GM12878 (cell line): ENCODE data around the gene ABCC2. TPM values are rescaled to one million over a fixed set of nuclear protein-coding genes. Genes with fewer than 3 reads are reported as not detected.

Source experiments
- ATAC-seq: fragments of 200-7000 bp; cut with Tn5 transposase; 3 replicates; pipeline ENCODE4 v1.9.1; 2020; ENCODE audit warnings: mild to moderate bottlenecking, moderate library complexity
- BruUV-seq: library from RNA; stranded (reverse); fragments of 400-500 nt; replicated peaks from 2 replicates; lab custom pipeline; 2021; lab: Mats Ljungman, UMichigan
- CTCF ChIA-PET: fragments of 300-600 bp; sonication (Branson Sonifier 250); formaldehyde crosslinking; extraction: SDS; loops from one replicate; lab custom pipeline; 2021; ENCODE audit warnings: inconsistent platforms; lab: Yijun Ruan, JAX
- POLR2A ChIA-PET: fragments of 350-600 bp; formaldehyde crosslinking; extraction: SDS; loops from one replicate; lab custom pipeline; 2021; ENCODE audit warnings: inconsistent platforms; lab: Charles Lee
- RAD21 ChIA-PET: fragments of 300-600 bp; sonication (Branson Sonifier 250); formaldehyde crosslinking; loops from one replicate; lab custom pipeline; 2023; ENCODE audit warnings: antibody characterized with exemption; ENCODE audit not compliant: unreplicated experiment; lab: Charles Lee
- SMC1A ChIA-PET: fragments of 300-600 bp; sonication (Branson Sonifier 250); formaldehyde crosslinking; loops from one replicate; lab custom pipeline; 2023; ENCODE audit not compliant: unreplicated experiment, uncharacterized antibody; lab: Charles Lee
- DNase-seq: peaks from one replicate; pipeline ENCODE4 v3.0.0-alpha.2; 2011; ENCODE audit warnings: low read depth, low spot score
- FAIRE-seq: peaks from 3 replicates; lab custom pipeline; 2011; peaks lifted over from hg19 to GRCh38; lab: Jason Lieb, UNC
- H2AFZ ChIP-seq: 2 replicates; pipeline ENCODE4 v1.6.0; 2011; ENCODE audit warnings: low read depth, low read length, control low read depth; ENCODE audit not compliant: control insufficient read depth
- H3K27ac ChIP-seq: 2 replicates; pipeline ENCODE4 v1.5.1; 2011; ENCODE audit warnings: control low read depth; ENCODE audit not compliant: control insufficient read depth, insufficient read depth
- H3K27me3 ChIP-seq, 2 experiments: replicated peaks in 1 of 2; 2 replicates each; pipeline versions ENCODE4 v1.6.0 to v1.6.1; 2011; ENCODE audit warnings: low read length in 1 of 2; ENCODE audit not compliant: control insufficient read depth in 2 of 2, insufficient read depth in 2 of 2
- H3K36me3 ChIP-seq, 2 experiments: 2 replicates each; pipeline ENCODE4 v1.5.1; 2011; ENCODE audit warnings: low read length in 1 of 2; ENCODE audit not compliant: control insufficient read depth in 2 of 2, insufficient read depth in 2 of 2
- H3K4me1 ChIP-seq: 2 replicates; pipeline ENCODE4 v1.6.1; 2011; ENCODE audit warnings: mild to moderate bottlenecking, low read length, moderate library complexity, mixed read lengths; ENCODE audit not compliant: control insufficient read depth, insufficient read depth
- H3K4me2 ChIP-seq: 2 replicates; pipeline ENCODE4 v1.6.0; 2011; ENCODE audit warnings: control low read depth; ENCODE audit not compliant: control insufficient read depth, insufficient read depth
- H3K4me3 ChIP-seq: fragments of 200-600 bp; sonication (generic); 2 replicates; pipeline ENCODE4 v1.5.1; 2016
- H3K79me2 ChIP-seq: 2 replicates; pipeline ENCODE4 v1.6.0; 2011; ENCODE audit warnings: low read length; ENCODE audit not compliant: control insufficient read depth, insufficient read depth
- H3K9ac ChIP-seq: 2 replicates; pipeline ENCODE4 v1.8.0; 2011; ENCODE audit warnings: low read length, control low read depth, mixed read lengths; ENCODE audit not compliant: control insufficient read depth, insufficient read depth
- H3K9me3 ChIP-seq: replicated peaks from 3 replicates; pipeline ENCODE4 v1.5.1; 2011; ENCODE audit warnings: mild to moderate bottlenecking, low read length; ENCODE audit not compliant: control insufficient read depth, insufficient read depth
- H4K20me1 ChIP-seq: 2 replicates; pipeline ENCODE4 v1.6.0; 2011; ENCODE audit not compliant: control insufficient read depth, insufficient read depth
- CUX1 ChIP-seq: IDR thresholded peaks from 2 replicates; pipeline ENCODE4 v1.6.1; 2012; ENCODE audit warnings: improper control_type of control experiment, low read depth, low read length; ENCODE audit not compliant: insufficient replicate concordance
- HCFC1 ChIP-seq: fragments of 150-350 bp; IDR thresholded peaks from 2 replicates; pipeline ENCODE4 v1.6.1; 2014; ENCODE audit warnings: low read length
- HDAC2 ChIP-seq: fragments of 200-600 bp; sonication (generic); IDR thresholded peaks from 2 replicates; pipeline ENCODE4 v1.6.1; 2017
- LARP7 ChIP-seq: fragments of 450-650 bp; IDR thresholded peaks from 2 replicates; pipeline ENCODE4 v1.6.1; 2017; ENCODE audit warnings: mild to moderate bottlenecking
- NBN ChIP-seq: fragments of 450-650 bp; IDR thresholded peaks from 2 replicates; pipeline ENCODE4 v1.6.1; 2016
- NFIC ChIP-seq: IDR thresholded peaks from 2 replicates; pipeline ENCODE4 v1.6.1; 2012; ENCODE audit warnings: low read depth, mild to moderate bottlenecking, inconsistent platforms, low read length, moderate library complexity
- PAX5 ChIP-seq: IDR thresholded peaks from 2 replicates; pipeline ENCODE4 v1.6.1; 2011; ENCODE audit warnings: low read depth, low read length, borderline replicate concordance
- PML ChIP-seq: IDR thresholded peaks from 2 replicates; pipeline ENCODE4 v1.6.1; 2012; ENCODE audit warnings: low read length, inconsistent platforms
- PRDM15 ChIP-seq: fragments of 450-650 bp; formaldehyde crosslinking; IDR thresholded peaks from 2 replicates; pipeline ENCODE4 v1.4.0; 2020; ENCODE audit warnings: mild to moderate bottlenecking, moderate library complexity
- TAF1 ChIP-seq: IDR thresholded peaks from 2 replicates; pipeline ENCODE4 v1.6.1; 2011; ENCODE audit warnings: mild to moderate bottlenecking, low read depth, low read length, borderline replicate concordance
- WGBS: methylation state at CpG from one replicate; pipeline ENCODE4 v1.1.6; 2016; ENCODE audit warnings: low lambda C conversion rate; ENCODE audit not compliant: insufficient replicate concordance, insufficient coverage; ENCODE audit errors: missing lambda C conversion rate; 5-methylcytosine and 5-hydroxymethylcytosine counted together
- in situ Hi-C: fragments of 300-500 bp; cut with MboI; formaldehyde crosslinking; loops from 9 replicates; pipeline ENCODE4 v1.14.3; 2018; ENCODE audit warnings: mixed read lengths
- intact Hi-C: fragments of 100-400 bp; cut with micrococcal nuclease; formaldehyde crosslinking; loops from one replicate; pipeline ENCODE4 v1.14.2; 2022; ENCODE audit not compliant: unreplicated experiment
- polyA plus RNA-seq, 11 experiments: library from polyadenylated mRNA; depleted of rRNA in 4 of 11; unstranded in 6 of 11; stranded (reverse) in 5 of 11; fragments of >200 nt; fragmentation: Nextera tagmentation in 4 of 11; fragmentation: Illumina TruSeq in 1 of 11; extraction: Ambion mirVana in 4 of 11; extraction: Trizol in 1 of 11; gene quantifications; 1 replicate in 1 of 11; 2 replicates in 10 of 11; pipeline versions ENCODE4 v1.2.1 to v1.2.3, GENCODE V29; 2011 to 2016; ENCODE audit warnings: inconsistent platforms in 2 of 11, missing spikeins in 2 of 11, low read depth in 1 of 11
- total RNA-seq, 4 experiments: library from RNA; depleted of rRNA in 3 of 4; stranded (reverse); fragments of >200 nt in 3 of 4; fragmentation: Illumina TruSeq in 1 of 4; extraction: Trizol in 1 of 4; gene quantifications; 2 replicates each; pipeline versions ENCODE4 v1.2.1 to v1.2.3, GENCODE V29; 2013 to 2021
- TF ChIP-seq, protein P1 (sequence below): fragments of 450-650 bp; IDR thresholded peaks from 2 replicates; pipeline ENCODE4 v1.6.1; 2017; ENCODE audit warnings: mild to moderate bottlenecking

ABCC2 gene
- total and polyA plus RNA-seq, 10 of the 15 experiments (the other 5 are each of a cell fraction or from before 2014, with no cell fraction given) = 0.02 to 0.95 (median 0.21) TPM

DNA sequence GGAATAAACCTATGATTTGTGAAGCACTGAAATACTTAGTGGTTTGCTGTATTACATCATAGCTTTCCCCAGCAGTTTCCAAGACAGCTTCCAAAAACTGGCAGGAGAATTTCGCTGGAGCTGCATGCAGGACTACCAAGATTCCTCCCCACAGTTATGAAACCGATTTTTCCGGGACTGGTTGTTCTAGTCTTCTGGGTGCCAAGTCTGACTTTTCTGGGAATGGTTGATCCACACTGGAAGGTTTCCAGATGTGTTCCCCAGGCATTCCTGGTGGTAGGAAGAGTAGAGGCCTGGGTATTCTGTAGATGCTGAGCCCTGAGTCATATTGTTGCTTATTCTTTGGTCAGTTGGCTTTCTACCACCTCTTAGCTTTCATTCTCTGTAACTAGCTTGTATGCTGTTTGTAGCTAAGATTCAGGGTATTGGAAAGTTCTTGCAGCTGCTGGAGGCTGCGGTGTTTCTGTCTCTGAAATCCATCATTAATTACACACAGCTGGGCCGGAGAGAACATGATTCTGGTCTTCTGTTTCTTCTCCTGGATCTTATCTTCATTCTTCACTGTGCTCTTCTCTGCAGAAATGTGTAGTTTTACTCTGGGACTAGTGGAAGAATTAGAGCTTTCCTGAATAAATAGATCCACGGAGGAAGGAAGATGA is 6.3 kb downstream of the ABCC2 start:
- H3K4me3 ChIP-seq = no peak overlapping the region
- no peaks in the 10 kb centered on the region for H3K4me1 ChIP-seq
- no peaks in the 10 kb centered on the region for H4K20me1 ChIP-seq
- intact Hi-C loops = no loop called here
- in situ Hi-C loops = no loop called here
- no peaks in the 10 kb centered on the region for H3K79me2 ChIP-seq
- no peak overlapping the region for H3K27ac ChIP-seq
- POLR2A ChIA-PET = interaction anchor here (0.6 kb wide), 2 partner anchors 9 to 75 kb away, joined by 3 to 5 read pairs; no protein-coding TSS in a partner anchor
- H3K9me3 ChIP-seq = no peaks in the 10 kb centered on the region
- no peak overlapping the region for H2AFZ ChIP-seq
- FAIRE-seq = no peak
- H3K4me2 ChIP-seq = no peak overlapping the region
- no peaks in the 10 kb centered on the region for H3K36me3 ChIP-seq
- CTCF ChIA-PET = interaction anchor here (0.6 kb wide), 1 partner anchor 219 kb away, joined by 3 read pairs; no protein-coding TSS in a partner anchor
- SMC1A ChIA-PET = interaction anchor here (1.0 kb wide), 1 partner anchor 12 kb away, joined by 3 read pairs; no protein-coding TSS in a partner anchor
- no peak overlapping the region for H3K9ac ChIP-seq
- DNase-seq = no peak
- no TSS peak for BruUV-seq
- ATAC-seq = no peak
- RAD21 ChIA-PET = interaction anchor here (0.9 kb wide), 1 partner anchor 20 kb away, joined by 3 read pairs; no protein-coding TSS in a partner anchor
- H3K27me3 ChIP-seq = no peaks in the 10 kb centered on the region
- WGBS = 49% methylated on average over 6 of the region's 6 CpGs
- no peak for TF ChIP-seq PRDM15 (CRISPR knock-in tag)
- TF ChIP-seq HDAC2 = no peak
- TF ChIP-seq NFIC = no peak
- TF ChIP-seq TAF1 = no peak
- no peak for TF ChIP-seq PAX5
- TF ChIP-seq, protein P1, sequence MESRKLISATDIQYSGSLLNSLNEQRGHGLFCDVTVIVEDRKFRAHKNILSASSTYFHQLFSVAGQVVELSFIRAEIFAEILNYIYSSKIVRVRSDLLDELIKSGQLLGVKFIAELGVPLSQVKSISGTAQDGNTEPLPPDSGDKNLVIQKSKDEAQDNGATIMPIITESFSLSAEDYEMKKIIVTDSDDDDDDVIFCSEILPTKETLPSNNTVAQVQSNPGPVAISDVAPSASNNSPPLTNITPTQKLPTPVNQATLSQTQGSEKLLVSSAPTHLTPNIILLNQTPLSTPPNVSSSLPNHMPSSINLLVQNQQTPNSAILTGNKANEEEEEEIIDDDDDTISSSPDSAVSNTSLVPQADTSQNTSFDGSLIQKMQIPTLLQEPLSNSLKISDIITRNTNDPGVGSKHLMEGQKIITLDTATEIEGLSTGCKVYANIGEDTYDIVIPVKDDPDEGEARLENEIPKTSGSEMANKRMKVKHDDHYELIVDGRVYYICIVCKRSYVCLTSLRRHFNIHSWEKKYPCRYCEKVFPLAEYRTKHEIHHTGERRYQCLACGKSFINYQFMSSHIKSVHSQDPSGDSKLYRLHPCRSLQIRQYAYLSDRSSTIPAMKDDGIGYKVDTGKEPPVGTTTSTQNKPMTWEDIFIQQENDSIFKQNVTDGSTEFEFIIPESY = no peak
- no peak for TF ChIP-seq HCFC1
- TF ChIP-seq LARP7 = no peak
- TF ChIP-seq CUX1 = no peak
- no peak for TF ChIP-seq NBN
- TF ChIP-seq PML = no peak
